NOMO-1 treated with dmso at 0.1 percent for 144 hours (cell line): ENCODE results near the gene SLC39A11.
"Not testable (repeated sequence)": the region's sequence is repeated elsewhere in the genome, so short reads cannot be mapped to it uniquely, and the experiment has no call there.

Experiments used
- DNase-seq: peaks from one replicate; lab custom pipeline; 2025; ENCODE audit not compliant: unreplicated experiment; lab: John Stamatoyannopoulos, UW

SLC39A11 gene

GRCh38 chr17:72804949-72805707 is 287.4 kb downstream of the SLC39A11 start:
- no peak for DNase-seq

- no peak for DNase-seq
Observed at GRCh38 chr17:72802726-72803125, 289.8 kb downstream of the SLC39A11 start.

- DNase-seq: no peak
Observed at GRCh38 chr17:72797142-72797541, 295.3 kb downstream of the SLC39A11 start.

GRCh38 chr17:72795941-72796340 is 296.5 kb downstream of the SLC39A11 start:
- no peak for DNase-seq

- DNase-seq: no peak
Observed at GRCh38 chr17:72794152-72794551, 298.3 kb downstream of the SLC39A11 start.

- DNase-seq: no peak
Observed at GRCh38 chr17:72792771-72793170, 299.7 kb downstream of the SLC39A11 start.

GRCh38 chr17:72790190-72790589 is 302.3 kb downstream of the SLC39A11 start:
- no peak for DNase-seq

GRCh38 chr17:72789711-72790110 is 302.8 kb downstream of the SLC39A11 start:
- no peak for DNase-seq

GRCh38 chr17:72788950-72789585 is 303.4 kb downstream of the SLC39A11 start:
- no peak for DNase-seq

GRCh38 chr17:72786209-72786608 is 306.3 kb downstream of the SLC39A11 start:
- no peak for DNase-seq

GRCh38 chr17:72782985-72783701 is 309.3 kb downstream of the SLC39A11 start:
- DNase-seq: no peak

GRCh38 chr17:72782437-72782836 is 310.1 kb downstream of the SLC39A11 start:
- DNase-seq: not testable (repeated sequence)

- DNase-seq: no peak
Observed at GRCh38 chr17:72778169-72779151, 314.0 kb downstream of the SLC39A11 start.

GRCh38 chr17:72775919-72776318 is 316.6 kb downstream of the SLC39A11 start:
- no peak for DNase-seq

GRCh38 chr17:72775237-72775636 is 317.3 kb downstream of the SLC39A11 start:
- no peak for DNase-seq

GRCh38 chr17:72774236-72774635 is 318.3 kb downstream of the SLC39A11 start:
- DNase-seq: no peak

- not testable (repeated sequence) for DNase-seq
Observed at GRCh38 chr17:72773225-72773624, 319.3 kb downstream of the SLC39A11 start.

- DNase-seq: no peak
Observed at GRCh38 chr17:72772331-72772821, 320.1 kb downstream of the SLC39A11 start.

GRCh38 chr17:72771734-72772133 is 320.8 kb downstream of the SLC39A11 start:
- DNase-seq: no peak

- DNase-seq: no peak
Observed at GRCh38 chr17:72766761-72767356, 325.6 kb downstream of the SLC39A11 start.
